ENCODE measurements around the gene AK8.

- TF ChIP-seq CTCF (IDR thresholded peaks at IDR 0.05; ENCODE audit: poor library complexity) (no peak), EZH2phosphoT487 (IDR thresholded peaks at IDR 0.05; ENCODE audit: low read depth, severe bottlenecking, unreplicated experiment) (no peak), EZH2 (IDR thresholded peaks at IDR 0.05; ENCODE audit: borderline replicate concordance) (no peak)
Observed at GRCh38 chr9:132708239-132708638, 169.8 kb downstream of the AK8 start.
